ENCODE measurements around the gene BACH2. TPM values are rescaled to one million over a fixed set of nuclear protein-coding genes. Genes with fewer than 3 reads are reported as not detected.
A peak's percentile ranks its signal among the peaks of the same experiment; 100 is the strongest.

Gene BACH2
- total RNA-seq, 1 experiment from 2014 or later: 3.3 TPM

DNA sequence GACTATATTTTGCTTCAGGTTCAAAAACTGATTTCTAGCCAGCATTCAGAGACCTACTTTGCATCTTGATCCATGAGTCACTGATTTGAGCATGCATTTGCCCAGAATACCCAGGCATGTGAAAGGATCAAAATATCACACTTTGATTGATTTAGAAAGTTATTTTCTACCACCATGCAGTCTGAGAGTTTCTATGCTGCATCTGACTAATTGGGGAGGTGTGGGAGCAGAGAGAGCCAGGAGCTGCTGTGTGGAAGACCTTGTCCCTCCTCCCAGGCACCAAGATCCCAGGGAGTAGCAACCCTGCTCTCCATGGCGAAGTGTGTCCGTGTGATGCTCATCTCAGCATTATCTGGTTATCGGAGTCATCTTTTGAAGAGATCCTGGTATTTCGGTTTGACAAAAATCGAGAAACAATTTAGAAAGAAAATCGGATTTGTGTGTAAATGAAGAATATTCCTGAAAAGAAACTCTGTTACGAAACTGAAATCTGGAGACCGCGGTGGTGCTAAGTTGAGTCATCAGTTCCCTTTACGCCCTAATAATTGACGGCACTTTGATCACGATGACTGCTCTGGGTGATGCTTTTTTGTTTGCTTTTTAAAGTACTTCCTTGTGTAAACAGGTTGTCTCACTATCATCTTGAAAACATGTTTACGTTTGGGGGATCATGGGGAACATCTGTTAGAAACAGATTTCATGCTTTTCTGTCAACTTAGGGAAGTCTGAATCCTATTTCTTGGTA, 193.4 kb downstream of the BACH2 start:
- no peaks in the 10 kb centered on the region for H3K27me3 ChIP-seq (ENCODE audit: insufficient read depth, low read length)
- TF ChIP-seq SIN3A (IDR thresholded peaks at IDR 0.05; ENCODE audit: low read depth): no peak
- TF ChIP-seq FOSL1 (IDR thresholded peaks at IDR 0.05; ENCODE audit: low read depth): peak; percentile 64
- peak; percentile 34 for TF ChIP-seq SP1 (IDR thresholded peaks at IDR 0.05; ENCODE audit: low read depth)
- TF ChIP-seq SRF (IDR thresholded peaks at IDR 0.05; ENCODE audit: low read depth): no peak
- TF ChIP-seq JUND (IDR thresholded peaks at IDR 0.05): peak; percentile 48; the same call in 1 of the 2 replicates
- TF ChIP-seq EZH2 (IDR thresholded peaks at IDR 0.05): no peak
- no peak for TF ChIP-seq ZFX (IDR thresholded peaks at IDR 0.05)
- peak; percentile 65 for TF ChIP-seq CEBPB (IDR thresholded peaks at IDR 0.05; ENCODE audit: low read depth)
- TF ChIP-seq EGR1 (IDR thresholded peaks at IDR 0.05; ENCODE audit: low read depth): no peak
- TF ChIP-seq POLR2A (IDR thresholded peaks at IDR 0.05; ENCODE audit: borderline replicate concordance, extremely low read depth, insufficient read depth, insufficient read length): no peak
- no peak for TF ChIP-seq REST (IDR thresholded peaks at IDR 0.05; ENCODE audit: low read depth)
- TF ChIP-seq, protein P1, sequence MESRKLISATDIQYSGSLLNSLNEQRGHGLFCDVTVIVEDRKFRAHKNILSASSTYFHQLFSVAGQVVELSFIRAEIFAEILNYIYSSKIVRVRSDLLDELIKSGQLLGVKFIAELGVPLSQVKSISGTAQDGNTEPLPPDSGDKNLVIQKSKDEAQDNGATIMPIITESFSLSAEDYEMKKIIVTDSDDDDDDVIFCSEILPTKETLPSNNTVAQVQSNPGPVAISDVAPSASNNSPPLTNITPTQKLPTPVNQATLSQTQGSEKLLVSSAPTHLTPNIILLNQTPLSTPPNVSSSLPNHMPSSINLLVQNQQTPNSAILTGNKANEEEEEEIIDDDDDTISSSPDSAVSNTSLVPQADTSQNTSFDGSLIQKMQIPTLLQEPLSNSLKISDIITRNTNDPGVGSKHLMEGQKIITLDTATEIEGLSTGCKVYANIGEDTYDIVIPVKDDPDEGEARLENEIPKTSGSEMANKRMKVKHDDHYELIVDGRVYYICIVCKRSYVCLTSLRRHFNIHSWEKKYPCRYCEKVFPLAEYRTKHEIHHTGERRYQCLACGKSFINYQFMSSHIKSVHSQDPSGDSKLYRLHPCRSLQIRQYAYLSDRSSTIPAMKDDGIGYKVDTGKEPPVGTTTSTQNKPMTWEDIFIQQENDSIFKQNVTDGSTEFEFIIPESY (IDR thresholded peaks at IDR 0.05; ENCODE audit: extremely low read depth, insufficient replicate concordance, low read length): no peak
- intact Hi-C loops (cut with micrococcal nuclease): no loop called here
- H2AFZ ChIP-seq (ENCODE audit: low read depth, low read length, poor library complexity, severe bottlenecking): no peak overlapping the region
- H4K20me1 ChIP-seq (ENCODE audit: insufficient read depth): no peaks in the 10 kb centered on the region
- DNase-seq (ENCODE audit: low read depth, low spot score): no peak
- H3K4me3 ChIP-seq (replicated peaks in 1 of 2; ENCODE audit: low read depth in 1 of 2, low read length in 2 of 2): no peak overlapping the region; a peak in 1 of 4 replicates
- H3K79me2 ChIP-seq (ENCODE audit: insufficient read depth, low read length): no peaks in the 10 kb centered on the region
- no peaks in the 10 kb centered on the region for H3K9me2 ChIP-seq (ENCODE audit: insufficient read depth)
- H3K9ac ChIP-seq (ENCODE audit: low read length): no peak overlapping the region
- ChIA-PET POLR2A (no interaction called here), CTCF (no interaction called here), RAD21 (ENCODE audit: low non-redundant PET in 1 of 2, low total read pairs in 2 of 2, uncharacterized antibody in 2 of 2, unreplicated experiment in 2 of 2) (no interaction called here)
- no peaks in the 10 kb centered on the region for H3K36me3 ChIP-seq (ENCODE audit: control insufficient read depth in 1 of 2, insufficient read depth in 2 of 2, low read length in 2 of 2)
- ATAC-seq: no peak
- H3K4me1 ChIP-seq (ENCODE audit: control insufficient read depth in 1 of 2, insufficient read depth in 2 of 2, low read length in 2 of 2): peaks cover 2 to 15% of the 10 kb centered on the region in 2 experiments; a peak in 3 of 4 replicates
- no peak overlapping the region for H3K27ac ChIP-seq (ENCODE audit: low read depth, low read length)
- no peaks in the 10 kb centered on the region for H3K9me3 ChIP-seq (ENCODE audit: control insufficient read depth in 1 of 2, insufficient read depth in 1 of 2, low read depth in 1 of 2, low read length in 2 of 2)
- no TSS peak for BruUV-seq (replicated peaks)
- peak overlapping the region; percentile 54 for H3K4me2 ChIP-seq (ENCODE audit: low read length)

Measured in HCT116 (cell line).